A549 (cell line): ENCODE data around the gene RBBP5. TPM values are rescaled to one million over a fixed set of nuclear protein-coding genes. Genes with fewer than 3 reads are reported as not detected.

Source experiments
- ATAC-seq, 2 experiments: fragments of 200-7000 bp in 1 of 2; fragments of >200 bp in 1 of 2; cut with Nextera tagmentation in 1 of 2; cut with Tn5 transposase in 1 of 2; 3 replicates each; pipeline versions ENCODE4 v1.8.0 to v1.9.1; 2018 to 2020; ENCODE audit warnings: mild to moderate bottlenecking in 1 of 2, moderate library complexity in 1 of 2
- CTCF ChIA-PET: fragments of 300-600 bp; sonication (Branson Sonifier 250); formaldehyde crosslinking; extraction: SDS; loops from one replicate; lab custom pipeline; 2021; ENCODE audit warnings: antibody characterized with exemption, inconsistent platforms; lab: Yijun Ruan, JAX
- POLR2A ChIA-PET: fragments of 350-600 bp; formaldehyde crosslinking; extraction: SDS; loops from one replicate; lab custom pipeline; 2021; ENCODE audit warnings: antibody characterized with exemption, inconsistent platforms; lab: Yijun Ruan, JAX
- DNase-seq, 2 experiments: peaks; one replicate each; pipeline versions ENCODE4 v3.0.0 to v3.0.0-alpha.2; 2011 to 2016; ENCODE audit warnings: low read depth in 1 of 2, low spot score in 1 of 2
- FAIRE-seq: peaks from 2 replicates; lab custom pipeline; 2011; peaks lifted over from hg19 to GRCh38; lab: Jason Lieb, UNC
- H3K27ac ChIP-seq, 2 experiments: fragments of >200 bp; sonication (Bioruptor Twin); formaldehyde crosslinking; 3 replicates each; pipeline ENCODE4 v1.5.1; 2016 to 2017
- H3K4me1 ChIP-seq: fragments of >200 bp; sonication (Bioruptor Twin); formaldehyde crosslinking; 3 replicates; pipeline ENCODE4 v1.6.1; 2016
- H3K4me2 ChIP-seq: fragments of >200 bp; sonication (Bioruptor Twin); formaldehyde crosslinking; 3 replicates; pipeline ENCODE4 v1.6.1; 2016
- H3K4me3 ChIP-seq: fragments of >200 bp; sonication (Bioruptor Twin); formaldehyde crosslinking; 3 replicates; pipeline ENCODE4 v1.5.1; 2016
- H3K9me3 ChIP-seq: fragments of >200 bp; sonication (Bioruptor Twin); formaldehyde crosslinking; 3 replicates; pipeline ENCODE4 v1.6.1; 2016
- BCL3 ChIP-seq: fragments of >200 bp; sonication (Bioruptor Twin); formaldehyde crosslinking; IDR thresholded peaks from 3 replicates; pipeline ENCODE4 v1.6.1; 2016
- EHMT2 ChIP-seq: fragments of 200-600 bp; sonication (generic); IDR thresholded peaks from 2 replicates; pipeline ENCODE4 v1.6.1; 2016; ENCODE audit warnings: antibody characterized with exemption, low read depth, mild to moderate bottlenecking, moderate library complexity
- ESRRA ChIP-seq: fragments of 150-350 bp; IDR thresholded peaks from 2 replicates; pipeline ENCODE4 v1.6.1; 2014; ENCODE audit warnings: mild to moderate bottlenecking, low read length, borderline replicate concordance
- FOSB ChIP-seq: fragments of 250-450 bp; sonication (Bioruptor Pico); IDR thresholded peaks from 2 replicates; pipeline ENCODE4 v1.5.0; 2020; ENCODE audit warnings: mild to moderate bottlenecking, moderate library complexity
- GATA3 ChIP-seq: IDR thresholded peaks from 2 replicates; pipeline ENCODE4 v1.6.1; 2012; ENCODE audit warnings: borderline replicate concordance
- HES2 ChIP-seq: fragments of >200 bp; sonication (Bioruptor Twin); formaldehyde crosslinking; IDR thresholded peaks from 2 replicates; pipeline ENCODE4 v1.6.1; 2016
- HEYL ChIP-seq: fragments of 250-450 bp; sonication (Bioruptor Pico); IDR thresholded peaks from 2 replicates; pipeline ENCODE4 v1.8.0; 2021; ENCODE audit warnings: mild to moderate bottlenecking, moderate library complexity
- JUNB ChIP-seq: fragments of >200 bp; sonication (Bioruptor Twin); formaldehyde crosslinking; IDR thresholded peaks from 2 replicates; pipeline ENCODE4 v1.6.1; 2016
- NR3C1 ChIP-seq: fragments of >200 bp; sonication (Bioruptor Twin); formaldehyde crosslinking; IDR thresholded peaks from 3 replicates; pipeline ENCODE4 v1.6.1; 2017
- PBX3 ChIP-seq: IDR thresholded peaks from 2 replicates; pipeline ENCODE4 v1.6.1; 2012
- REST ChIP-seq: fragments of 200-600 bp; sonication (generic); IDR thresholded peaks from 2 replicates; pipeline ENCODE4 v1.6.1; 2016; ENCODE audit warnings: antibody characterized with exemption, mild to moderate bottlenecking, moderate library complexity
- SMC3 ChIP-seq: fragments of >200 bp; sonication (Bioruptor Twin); formaldehyde crosslinking; IDR thresholded peaks from 3 replicates; pipeline ENCODE4 v1.6.1; 2018; ENCODE audit warnings: inconsistent platforms
- TP53 ChIP-seq: fragments of 250-450 bp; sonication (Bioruptor Pico); IDR thresholded peaks from 2 replicates; pipeline ENCODE4 v1.5.0; 2021; ENCODE audit warnings: mild to moderate bottlenecking, moderate library complexity
- USF2 ChIP-seq: fragments of 450-650 bp; IDR thresholded peaks from 2 replicates; pipeline ENCODE4 v1.6.1; 2014; ENCODE audit warnings: antibody characterized with exemption
- ZFP36 ChIP-seq: fragments of 450-650 bp; IDR thresholded peaks from 2 replicates; pipeline ENCODE4 v1.6.1; 2014; ENCODE audit warnings: borderline replicate concordance; ENCODE audit not compliant: partially characterized antibody
- WGBS: methylation state at CpG from one replicate; pipeline ENCODE4 v1.1.6; 2017; ENCODE audit errors: missing lambda C conversion rate; 5-methylcytosine and 5-hydroxymethylcytosine counted together
- polyA plus RNA-seq, 4 experiments: library from polyadenylated mRNA; depleted of rRNA in 3 of 4; stranded (reverse); fragments of >200 nt; fragmentation: RNase III in 1 of 4; extraction: RNeasy Plus Mini Kit Qiagen cat#74134 plus additional on column Dnase treatment in 1 of 4; gene quantifications; 2 replicates in 3 of 4; 3 replicates in 1 of 4; pipeline ENCODE4 v1.2.3, GENCODE V29; 2011 to 2017

The RBBP5 gene
- polyA plus RNA-seq, 2 of the 4 experiments (the other 2 are of a cell fraction), result 15.9 to 21.8 TPM

GRCh38 chr1:205047764-205048231 is 74.0 kb downstream of the RBBP5 start:
- no peak for FAIRE-seq
- H3K27ac ChIP-seq, result no peak overlapping the region
- H3K4me2 ChIP-seq, result no peak overlapping the region
- ChIA-PET POLR2A (no interaction called here), CTCF (interaction anchor here (1.2 to 4.4 kb wide), 4 partner anchors 10 to 72 kb away, joined by 3 to 38 read pairs (median 8); no protein-coding TSS in a partner anchor)
- DNase-seq, result no peak
- no peaks in the 10 kb centered on the region for H3K9me3 ChIP-seq
- no peak for ATAC-seq
- no peak overlapping the region for H3K4me3 ChIP-seq
- TF ChIP-seq TP53 (CRISPR knock-in tag) (no peak), REST (no peak), NR3C1 (no peak), ESRRA (no peak), ZFP36 (no peak)
- WGBS, result 32% methylated on average over 5 of the region's 5 CpGs
- H3K4me1 ChIP-seq, result peaks cover 5% of the 10 kb centered on the region; the same call in 1 of the 3 replicates

GRCh38 chr1:205046870-205047269 is 74.9 kb downstream of the RBBP5 start:
- ChIA-PET POLR2A (no interaction called here), CTCF (interaction anchor here (0.5 to 4.4 kb wide), 5 partner anchors 9 to 611 kb away, joined by 3 to 38 read pairs (median 3); no protein-coding TSS in a partner anchor)
- TF ChIP-seq SMC3, result no peak
- no peak for TF ChIP-seq ZFP36
- no peak for TF ChIP-seq FOSB (CRISPR knock-in tag)
- TF ChIP-seq JUNB, result no peak
- TF ChIP-seq EHMT2, result no peak
- no peak for TF ChIP-seq HEYL (CRISPR knock-in tag)
- TF ChIP-seq PBX3, result no peak
- no peak for TF ChIP-seq REST
- Histone ChIP-seq H3K9me3 (no peaks in the 10 kb centered on the region), H3K4me2 (no peak overlapping the region), H3K4me3 (no peak overlapping the region), H3K4me1 (peaks cover 5% of the 10 kb centered on the region; the same call in 1 of the 3 replicates), H3K27ac (no peak overlapping the region)
- WGBS, result 11% methylated on average over 4 of the region's 4 CpGs
- ATAC-seq, result peak in 1 of 2 experiments; percentile 8; a peak in 2 of 6 replicates
- DNase-seq, result no peak
- FAIRE-seq, result no peak

- TF ChIP-seq HES2 (no peak), ESRRA (no peak), FOSB (CRISPR knock-in tag) (no peak), GATA3 (no peak), USF2 (no peak), NR3C1 (no peak), BCL3 (no peak)
- CTCF ChIA-PET, result interaction anchor here (2.2 kb wide), 1 partner anchor 17 kb away, joined by 20 read pairs; no protein-coding TSS in a partner anchor
- WGBS, result 1% methylated on average over 11 of the region's 11 CpGs
- DNase-seq, result no peak
- Histone ChIP-seq H3K9me3 (no peaks in the 10 kb centered on the region), H3K4me1 (peaks cover 5% of the 10 kb centered on the region; the same call in 1 of the 3 replicates), H3K4me2 (no peak overlapping the region), H3K4me3 (no peak overlapping the region), H3K27ac (no peak overlapping the region)
- POLR2A ChIA-PET, result no interaction called here
- FAIRE-seq, result no peak
- ATAC-seq, result no peak
These were observed 76.6 kb downstream of the RBBP5 start for GRCh38 chr1:205045146-205045545.
